RCC 7860 (cell line): ENCODE data around the gene CDC42EP5.
A peak's percentile ranks its signal among the peaks of the same experiment; 100 is the strongest.
"Not testable (repeated sequence)": the region's sequence is repeated elsewhere in the genome, so short reads cannot be mapped to it uniquely, and the experiment has no call there.

Experiments used
- DNase-seq: peaks from one replicate; pipeline ENCODE4 v3.0.0-alpha.2; 2015; ENCODE audit warnings: low spot score
- FAIRE-seq: peaks from 2 replicates; lab custom pipeline; 2012; peaks lifted over from hg19 to GRCh38; lab: Jason Lieb, UNC

CDC42EP5 gene, protein sequence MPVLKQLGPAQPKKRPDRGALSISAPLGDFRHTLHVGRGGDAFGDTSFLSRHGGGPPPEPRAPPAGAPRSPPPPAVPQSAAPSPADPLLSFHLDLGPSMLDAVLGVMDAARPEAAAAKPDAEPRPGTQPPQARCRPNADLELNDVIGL

DNA sequence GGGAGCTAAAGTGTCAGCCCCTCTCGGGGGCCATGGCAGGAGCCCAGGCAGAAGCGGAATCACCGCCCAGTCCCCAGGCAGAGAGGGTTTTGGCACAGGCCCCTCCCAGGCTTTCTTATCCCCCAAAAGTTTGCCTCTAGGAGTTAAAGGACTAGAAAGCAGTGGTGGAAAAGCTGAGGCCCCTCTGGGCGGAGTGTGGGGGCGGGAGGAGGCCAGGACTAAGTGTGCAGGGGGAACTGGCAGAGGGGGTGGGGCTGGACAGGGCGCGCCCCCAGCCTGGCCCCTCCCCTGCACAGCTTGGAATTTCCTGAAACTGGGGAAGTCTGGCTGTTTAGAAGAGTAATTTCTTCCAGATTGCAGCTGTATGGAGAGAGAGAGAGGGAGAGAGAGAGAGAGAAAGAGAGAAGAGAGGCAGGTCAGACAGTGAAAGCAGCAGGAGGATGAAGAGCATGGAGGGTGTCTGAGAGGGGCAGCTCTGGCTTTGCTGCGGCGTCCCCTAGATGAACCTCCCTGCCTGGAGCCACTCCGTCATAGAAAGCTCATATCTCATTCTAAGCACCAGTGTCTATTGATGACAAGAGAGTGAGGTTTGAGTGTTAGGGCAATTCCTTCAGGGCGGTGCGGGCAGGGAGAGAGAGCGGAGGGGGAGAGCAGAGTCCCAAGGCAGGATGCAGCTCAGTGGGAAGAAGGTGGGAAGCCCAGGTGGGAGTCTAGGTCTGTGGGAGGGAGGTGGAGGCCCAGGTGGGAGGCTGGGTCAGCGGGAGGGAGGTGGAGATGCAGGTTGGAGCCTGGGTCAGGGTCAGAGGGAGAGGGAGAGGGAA, at the start of gene CDC42EP5:
CDC42EP5 (minus strand) TSS at position 226 of the 821 bp plus-strand sequence. CDS start 7,749 bp downstream, outside the sequence.
- no peak for FAIRE-seq
- DNase-seq: no peak

DNA sequence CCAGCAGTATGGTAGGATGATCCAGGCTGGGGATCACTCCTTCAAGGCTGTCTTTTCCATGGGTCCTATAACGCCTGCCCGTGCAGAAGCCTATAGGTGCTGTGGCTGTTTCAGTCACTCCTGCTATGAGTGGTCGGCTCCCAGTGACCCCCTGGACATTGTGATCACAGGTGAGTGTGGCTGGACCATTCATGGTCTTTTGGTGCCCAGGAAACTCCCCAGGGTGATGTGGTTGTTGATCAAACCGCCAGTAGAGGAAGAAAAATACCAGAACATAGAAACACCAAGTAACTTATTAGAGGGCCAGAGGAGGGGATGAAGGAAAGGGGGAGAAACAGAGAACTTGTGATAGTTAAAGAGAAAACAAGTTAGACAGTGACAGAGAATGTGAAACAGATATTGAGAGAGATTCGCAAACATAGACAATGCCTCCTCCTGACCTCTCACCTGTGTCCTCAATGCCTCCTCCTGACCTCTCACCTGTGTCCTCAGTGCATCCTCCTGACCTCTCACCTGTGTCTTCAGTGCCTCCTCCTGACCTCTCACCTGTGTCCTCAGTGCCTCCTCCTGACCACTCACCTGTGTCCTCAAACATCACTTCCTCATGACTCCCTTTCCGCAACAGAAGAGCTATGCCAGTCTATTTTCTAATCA, 48.9 kb upstream of the CDC42EP5 start:
- FAIRE-seq (no peak), DNase-seq (no peak)

GRCh38 chr19:54521022-54521859, 48.1 kb upstream of the CDC42EP5 start:
- no peak for FAIRE-seq
- no peak for DNase-seq

DNA sequence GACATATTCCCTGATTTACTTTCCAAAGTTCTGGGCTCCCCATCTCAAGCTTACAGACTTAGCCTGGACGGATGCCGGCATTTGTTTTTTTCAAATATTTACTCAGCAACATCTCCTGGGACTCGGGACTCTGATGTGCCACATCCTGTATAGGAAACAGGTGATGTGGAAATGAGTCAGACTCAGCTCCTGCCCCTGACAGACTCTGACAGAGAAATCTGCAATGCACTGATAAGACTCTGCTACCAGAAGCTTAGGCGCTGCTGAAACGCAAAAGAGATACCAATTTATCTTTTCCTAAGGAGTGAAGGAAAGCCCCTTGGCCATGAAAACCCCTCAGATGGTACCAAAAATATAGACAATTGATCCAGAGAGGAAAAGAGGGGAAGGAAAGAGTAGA, 45.7 kb upstream of the CDC42EP5 start:
- FAIRE-seq: no peak

DNA sequence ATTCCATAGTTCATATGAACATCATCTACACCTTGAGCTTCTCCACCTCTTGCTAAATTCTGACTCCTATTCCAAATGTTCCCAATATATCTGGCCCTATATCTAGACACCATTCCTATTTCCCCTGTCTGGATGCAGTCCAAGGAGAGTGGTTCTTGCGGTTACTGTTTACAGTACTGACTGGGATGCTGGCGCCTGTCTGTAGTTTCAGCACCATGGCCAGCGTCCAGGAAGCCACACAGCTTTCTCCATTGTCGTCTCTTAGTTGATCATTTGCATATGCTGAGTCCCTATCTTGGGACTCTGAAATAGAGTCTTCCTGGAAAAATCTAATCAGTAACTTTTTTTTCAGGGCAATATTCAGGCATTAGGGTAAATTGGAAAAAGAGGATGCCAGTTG, 44.4 kb upstream of the CDC42EP5 start:
- DNase-seq (peak; percentile 13), FAIRE-seq (no peak)

More for the DNA sequence above, 45.7 kb upstream of the CDC42EP5 start:
- no peak for DNase-seq

GRCh38 chr19:54515156-54515555, 42.1 kb upstream of the CDC42EP5 start:
- FAIRE-seq: no peak

GRCh38 chr19:54509200-54509940, 36.3 kb upstream of the CDC42EP5 start:
- not testable (repeated sequence) for DNase-seq, FAIRE-seq

More at GRCh38 chr19:54515156-54515555, 42.1 kb upstream of the CDC42EP5 start:
- DNase-seq: no peak

DNA sequence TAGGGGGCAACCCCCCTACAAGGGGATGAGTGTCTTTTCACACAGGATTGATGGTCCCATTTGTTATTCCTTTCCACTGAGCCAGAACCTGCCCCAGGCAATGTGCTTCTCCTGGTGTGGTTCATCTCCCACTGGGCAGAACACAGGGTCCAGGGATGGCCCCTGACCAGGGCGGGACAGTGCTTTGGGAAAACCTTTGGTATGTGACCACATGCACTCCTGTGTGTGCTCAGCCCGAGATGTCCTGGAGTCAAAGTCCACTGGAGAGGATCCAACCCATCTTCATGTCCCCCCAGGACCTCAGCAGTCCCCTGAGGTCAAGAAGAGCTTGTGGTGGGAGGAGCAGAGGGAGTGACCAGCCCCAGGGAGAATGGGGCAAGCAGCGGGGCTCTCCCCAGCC, 35.4 kb upstream of the CDC42EP5 start:
- not testable (repeated sequence) for DNase-seq, FAIRE-seq

DNA sequence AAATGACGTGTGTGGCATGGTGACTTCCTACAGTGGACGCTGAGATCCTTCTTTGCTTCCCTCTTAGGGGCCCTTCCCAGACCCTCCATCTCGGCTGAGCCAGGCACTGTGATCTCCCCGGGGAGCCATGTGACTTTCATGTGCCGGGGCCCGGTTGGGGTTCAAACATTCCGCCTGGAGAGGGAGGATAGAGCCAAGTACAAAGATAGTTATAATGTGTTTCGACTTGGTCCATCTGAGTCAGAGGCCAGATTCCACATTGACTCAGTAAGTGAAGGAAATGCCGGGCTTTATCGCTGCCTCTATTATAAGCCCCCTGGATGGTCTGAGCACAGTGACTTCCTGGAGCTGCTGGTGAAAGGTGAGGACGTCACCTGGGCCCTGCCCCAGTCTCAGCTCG, 34.7 kb upstream of the CDC42EP5 start:
- FAIRE-seq (no peak), DNase-seq (no peak)

DNA sequence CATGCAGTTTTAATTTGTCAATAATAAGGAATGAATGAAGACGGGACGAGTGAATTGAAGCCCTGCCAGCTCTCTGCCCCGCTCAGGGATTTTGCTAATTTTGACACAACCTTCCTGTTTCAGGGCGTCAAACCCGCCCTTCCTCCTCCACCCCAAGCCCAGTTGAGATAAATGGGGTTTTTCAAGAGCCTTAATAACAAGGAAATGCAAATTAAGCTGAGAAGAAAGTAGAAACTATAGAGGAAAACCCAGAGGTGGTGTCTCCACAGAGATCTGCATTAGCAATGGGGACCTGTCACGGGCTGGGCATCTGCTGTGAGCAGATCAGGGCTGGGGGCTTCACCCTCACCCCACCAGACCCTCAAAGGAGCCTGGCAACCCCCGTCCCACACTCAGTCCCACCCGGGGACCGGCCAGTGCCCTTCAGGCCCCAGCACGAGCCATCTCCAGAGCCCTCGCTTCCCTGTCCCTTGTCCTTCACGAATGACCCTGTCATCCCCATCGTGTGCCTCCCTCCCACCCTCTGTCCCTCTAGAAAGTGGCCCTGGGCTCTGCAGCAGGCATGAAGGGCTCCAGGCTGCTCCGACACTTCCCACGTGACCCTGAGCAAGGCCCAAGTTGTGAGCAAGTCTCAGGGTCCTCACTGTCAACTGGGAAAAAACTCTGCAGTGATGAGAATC, 34.1 kb upstream of the CDC42EP5 start:
- not testable (repeated sequence) for FAIRE-seq, DNase-seq

DNA sequence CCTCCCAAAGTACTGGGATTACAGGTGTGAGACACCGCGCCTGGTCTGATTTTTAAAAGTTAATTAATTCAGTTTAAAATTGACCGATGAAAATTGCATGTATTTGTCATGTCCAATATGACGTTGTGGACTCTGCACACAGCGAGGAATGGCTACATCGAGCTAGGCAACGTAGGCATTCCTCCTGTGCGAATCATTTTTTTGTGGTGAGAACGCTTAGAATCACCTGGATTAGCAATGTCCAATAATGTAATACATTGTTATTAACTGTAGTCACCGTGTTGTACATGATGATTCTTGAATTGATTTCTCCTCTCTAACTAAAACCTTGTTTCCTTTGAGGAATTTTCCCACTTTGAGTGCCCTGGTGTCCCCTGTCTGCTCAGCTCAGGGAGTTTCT, 33.0 kb upstream of the CDC42EP5 start:
- DNase-seq (no peak), FAIRE-seq (no peak)

- not testable (repeated sequence) for DNase-seq, FAIRE-seq
Observed at GRCh38 chr19:54505542-54505941, 32.4 kb upstream of the CDC42EP5 start.

- no peak for FAIRE-seq
- no peak for DNase-seq
Observed at GRCh38 chr19:54502518-54503048, 29.5 kb upstream of the CDC42EP5 start, which contains the start of gene LAIR2. Gene LAIR2 (plus strand): TSS chr19:54502831. CDS start chr19:54502919, 88 bp downstream.

DNA sequence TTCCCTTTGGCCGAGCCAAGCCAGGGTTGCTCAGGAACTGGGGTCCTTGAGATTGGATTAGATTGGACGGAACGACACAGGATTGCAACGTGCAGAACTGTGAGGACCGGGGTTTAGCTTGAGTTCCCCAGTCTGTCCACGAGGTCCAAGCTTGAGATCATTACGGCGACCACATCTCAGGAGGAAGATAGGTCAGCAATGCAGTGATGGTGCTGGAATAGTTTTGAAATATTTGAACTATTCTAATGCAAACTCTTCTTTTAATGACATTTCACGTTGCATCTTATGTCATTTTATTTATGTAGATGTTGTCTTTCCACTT, 25.3 kb upstream of the CDC42EP5 start:
- FAIRE-seq, DNase-seq: not testable (repeated sequence)

- not testable (repeated sequence) for FAIRE-seq, DNase-seq
Observed at GRCh38 chr19:54497747-54498450, 24.8 kb upstream of the CDC42EP5 start.

DNA sequence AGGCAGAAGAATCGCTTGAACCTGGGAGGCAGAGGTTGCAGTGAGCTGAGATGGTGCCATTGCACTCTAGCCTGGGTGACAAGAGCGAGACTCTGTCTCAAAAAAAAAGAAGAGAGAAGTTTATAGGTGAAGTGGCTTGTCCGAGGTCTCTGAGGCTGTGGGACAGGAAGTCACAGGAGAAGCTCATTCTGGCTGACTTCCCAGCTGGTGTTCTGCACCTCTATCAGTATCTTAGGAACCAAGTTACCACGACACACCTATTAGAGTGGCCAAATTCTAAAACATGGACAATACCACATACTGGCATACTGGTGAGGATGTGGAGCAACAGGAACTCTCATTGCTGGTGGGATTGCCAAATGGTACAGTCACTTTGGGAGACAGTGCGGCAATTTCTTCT, 22.2 kb upstream of the CDC42EP5 start:
- FAIRE-seq, DNase-seq: not testable (repeated sequence)

GRCh38 chr19:54493967-54494585, 21.0 kb upstream of the CDC42EP5 start:
- no peak for FAIRE-seq
- DNase-seq: no peak

- not testable (repeated sequence) for FAIRE-seq, DNase-seq
Observed at GRCh38 chr19:54493056-54493455, 20.0 kb upstream of the CDC42EP5 start.
